ENCODE measurements around the gene FCHSD2.
"Not testable (repeated sequence)": the region's sequence is repeated elsewhere in the genome, so short reads cannot be mapped to it uniquely, and the experiment has no call there.

Gene FCHSD2

GRCh38 chr11:72909558-72910388, 232.3 kb downstream of the FCHSD2 start:
- H3K9me3 ChIP-seq (ENCODE audit: control insufficient read depth, low read length); H3K9ac ChIP-seq (ENCODE audit: low read length); H3K4me1 ChIP-seq (ENCODE audit: control insufficient read depth, insufficient read depth, low read length); H3K27me3 ChIP-seq (ENCODE audit: control insufficient read depth, insufficient read depth, low read length); H3K4me3 ChIP-seq (ENCODE audit: low read length); H3K36me3 ChIP-seq (ENCODE audit: control insufficient read depth, insufficient read depth, low read length): not testable (repeated sequence)

- no peak overlapping the region for H3K4me3 ChIP-seq (ENCODE audit: low read length)
- H3K9me3 ChIP-seq (ENCODE audit: control insufficient read depth, low read length): no peaks in the 10 kb centered on the region
- no peak overlapping the region for H3K9ac ChIP-seq (ENCODE audit: low read length)
- H3K36me3 ChIP-seq (ENCODE audit: control insufficient read depth, insufficient read depth, low read length): no peaks in the 10 kb centered on the region
- no peaks in the 10 kb centered on the region for H3K4me1 ChIP-seq (ENCODE audit: control insufficient read depth, insufficient read depth, low read length)
- H3K27me3 ChIP-seq (ENCODE audit: control insufficient read depth, insufficient read depth, low read length): no peaks in the 10 kb centered on the region
These were observed 234.0 kb downstream of the FCHSD2 start for GRCh38 chr11:72908032-72908676.

GRCh38 chr11:72904016-72904415, 238.1 kb downstream of the FCHSD2 start:
- Histone ChIP-seq H3K4me3 (ENCODE audit: low read length) (no peak overlapping the region), H3K4me1 (ENCODE audit: control insufficient read depth, insufficient read depth, low read length) (no peaks in the 10 kb centered on the region), H3K36me3 (ENCODE audit: control insufficient read depth, insufficient read depth, low read length) (no peaks in the 10 kb centered on the region), H3K9me3 (ENCODE audit: control insufficient read depth, low read length) (no peaks in the 10 kb centered on the region), H3K27me3 (ENCODE audit: control insufficient read depth, insufficient read depth, low read length) (no peaks in the 10 kb centered on the region), H3K9ac (ENCODE audit: low read length) (no peak overlapping the region)

GRCh38 chr11:72901374-72901773, 240.7 kb downstream of the FCHSD2 start:
- Histone ChIP-seq H3K4me1 (ENCODE audit: control insufficient read depth, insufficient read depth, low read length) (no peaks in the 10 kb centered on the region), H3K27me3 (ENCODE audit: control insufficient read depth, insufficient read depth, low read length) (no peaks in the 10 kb centered on the region), H3K9ac (ENCODE audit: low read length) (no peak overlapping the region), H3K4me3 (ENCODE audit: low read length) (no peak overlapping the region), H3K36me3 (ENCODE audit: control insufficient read depth, insufficient read depth, low read length) (no peaks in the 10 kb centered on the region), H3K9me3 (ENCODE audit: control insufficient read depth, low read length) (no peaks in the 10 kb centered on the region)

GRCh38 chr11:72900013-72900412, 242.1 kb downstream of the FCHSD2 start:
- Histone ChIP-seq H3K36me3 (ENCODE audit: control insufficient read depth, insufficient read depth, low read length) (no peaks in the 10 kb centered on the region), H3K4me3 (ENCODE audit: low read length) (no peak overlapping the region), H3K9ac (ENCODE audit: low read length) (no peak overlapping the region), H3K27me3 (ENCODE audit: control insufficient read depth, insufficient read depth, low read length) (no peaks in the 10 kb centered on the region), H3K4me1 (ENCODE audit: control insufficient read depth, insufficient read depth, low read length) (no peaks in the 10 kb centered on the region), H3K9me3 (ENCODE audit: control insufficient read depth, low read length) (no peaks in the 10 kb centered on the region)

- no peaks in the 10 kb centered on the region for H3K4me1 ChIP-seq (ENCODE audit: control insufficient read depth, insufficient read depth, low read length)
- H3K36me3 ChIP-seq (ENCODE audit: control insufficient read depth, insufficient read depth, low read length): no peaks in the 10 kb centered on the region
- H3K27me3 ChIP-seq (ENCODE audit: control insufficient read depth, insufficient read depth, low read length): no peaks in the 10 kb centered on the region
These were observed 242.9 kb downstream of the FCHSD2 start for GRCh38 chr11:72899238-72899637.

GRCh38 chr11:72897506-72897905, 244.6 kb downstream of the FCHSD2 start:
- Histone ChIP-seq H3K27me3 (ENCODE audit: control insufficient read depth, insufficient read depth, low read length) (no peaks in the 10 kb centered on the region), H3K9me3 (ENCODE audit: control insufficient read depth, low read length) (no peaks in the 10 kb centered on the region), H3K9ac (ENCODE audit: low read length) (no peak overlapping the region), H3K4me1 (ENCODE audit: control insufficient read depth, insufficient read depth, low read length) (no peaks in the 10 kb centered on the region), H3K4me3 (ENCODE audit: low read length) (no peak overlapping the region), H3K36me3 (ENCODE audit: control insufficient read depth, insufficient read depth, low read length) (no peaks in the 10 kb centered on the region)

More at GRCh38 chr11:72899238-72899637, 242.9 kb downstream of the FCHSD2 start:
- no peaks in the 10 kb centered on the region for H3K9me3 ChIP-seq (ENCODE audit: control insufficient read depth, low read length)
- no peak overlapping the region for H3K4me3 ChIP-seq (ENCODE audit: low read length)
- H3K9ac ChIP-seq (ENCODE audit: low read length): no peak overlapping the region

- no peaks in the 10 kb centered on the region for H3K27me3 ChIP-seq (ENCODE audit: control insufficient read depth, insufficient read depth, low read length)
- H3K4me1 ChIP-seq (ENCODE audit: control insufficient read depth, insufficient read depth, low read length): no peaks in the 10 kb centered on the region
- no peaks in the 10 kb centered on the region for H3K9me3 ChIP-seq (ENCODE audit: control insufficient read depth, low read length)
- no peak overlapping the region for H3K4me3 ChIP-seq (ENCODE audit: low read length)
- no peak overlapping the region for H3K9ac ChIP-seq (ENCODE audit: low read length)
- no peaks in the 10 kb centered on the region for H3K36me3 ChIP-seq (ENCODE audit: control insufficient read depth, insufficient read depth, low read length)
These were observed 245.7 kb downstream of the FCHSD2 start for GRCh38 chr11:72896431-72896830.

GRCh38 chr11:72890881-72891280, 251.2 kb downstream of the FCHSD2 start:
- no peak overlapping the region for H3K4me3 ChIP-seq (ENCODE audit: low read length)
- H3K27me3 ChIP-seq (ENCODE audit: control insufficient read depth, insufficient read depth, low read length): no peaks in the 10 kb centered on the region
- no peaks in the 10 kb centered on the region for H3K9me3 ChIP-seq (ENCODE audit: control insufficient read depth, low read length)
- H3K36me3 ChIP-seq (ENCODE audit: control insufficient read depth, insufficient read depth, low read length): no peaks in the 10 kb centered on the region
- H3K4me1 ChIP-seq (ENCODE audit: control insufficient read depth, insufficient read depth, low read length): no peaks in the 10 kb centered on the region
- no peak overlapping the region for H3K9ac ChIP-seq (ENCODE audit: low read length)

- no peak overlapping the region for H3K4me3 ChIP-seq (ENCODE audit: low read length)
- H3K27me3 ChIP-seq (ENCODE audit: control insufficient read depth, insufficient read depth, low read length): no peaks in the 10 kb centered on the region
- H3K4me1 ChIP-seq (ENCODE audit: control insufficient read depth, insufficient read depth, low read length): no peaks in the 10 kb centered on the region
- no peak overlapping the region for H3K9ac ChIP-seq (ENCODE audit: low read length)
- no peaks in the 10 kb centered on the region for H3K36me3 ChIP-seq (ENCODE audit: control insufficient read depth, insufficient read depth, low read length)
- no peaks in the 10 kb centered on the region for H3K9me3 ChIP-seq (ENCODE audit: control insufficient read depth, low read length)
These were observed 255.5 kb downstream of the FCHSD2 start for GRCh38 chr11:72886619-72887018.

GRCh38 chr11:72885749-72886609, 256.1 kb downstream of the FCHSD2 start:
- Histone ChIP-seq H3K36me3 (ENCODE audit: control insufficient read depth, insufficient read depth, low read length) (no peaks in the 10 kb centered on the region), H3K4me1 (ENCODE audit: control insufficient read depth, insufficient read depth, low read length) (no peaks in the 10 kb centered on the region), H3K9me3 (ENCODE audit: control insufficient read depth, low read length) (no peaks in the 10 kb centered on the region)

GRCh38 chr11:72876147-72876546, 266.0 kb downstream of the FCHSD2 start:
- no peaks in the 10 kb centered on the region for H3K36me3 ChIP-seq (ENCODE audit: control insufficient read depth, insufficient read depth, low read length)
- H3K4me3 ChIP-seq (ENCODE audit: low read length): no peak overlapping the region
- H3K4me1 ChIP-seq (ENCODE audit: control insufficient read depth, insufficient read depth, low read length): no peaks in the 10 kb centered on the region
- H3K9me3 ChIP-seq (ENCODE audit: control insufficient read depth, low read length): no peaks in the 10 kb centered on the region
- no peaks in the 10 kb centered on the region for H3K27me3 ChIP-seq (ENCODE audit: control insufficient read depth, insufficient read depth, low read length)
- H3K9ac ChIP-seq (ENCODE audit: low read length): no peak overlapping the region

More at GRCh38 chr11:72885749-72886609, 256.1 kb downstream of the FCHSD2 start:
- H3K9ac ChIP-seq (ENCODE audit: low read length): no peak overlapping the region
- no peak overlapping the region for H3K4me3 ChIP-seq (ENCODE audit: low read length)
- H3K27me3 ChIP-seq (ENCODE audit: control insufficient read depth, insufficient read depth, low read length): no peaks in the 10 kb centered on the region
